Astrocyte of the cerebellum (primary cell): ENCODE data around the gene ARHGAP11A.

Experiments
- DNase-seq: peaks from one replicate; pipeline ENCODE4 v3.0.0-alpha.2; 2011; ENCODE audit warnings: low read depth
- H3K4me3 ChIP-seq: 2 replicates; pipeline ENCODE4 v1.5.1; 2011; ENCODE audit warnings: mild to moderate bottlenecking, low read depth, low read length, moderate library complexity
- CTCF ChIP-seq: IDR thresholded peaks from 2 replicates; pipeline ENCODE4 v1.5.1; 2012; ENCODE audit warnings: low read length, low read depth, moderate library complexity, mild to moderate bottlenecking; ENCODE audit errors: missing control alignments
- in situ Hi-C: cut with HindIII; loops from 2 replicates; pipeline ENCODE4 v1.10.0; 2017; ENCODE audit warnings: low sequenced_read_pairs

Gene ARHGAP11A

GRCh38 chr15:32688151-32688639 lies 72.9 kb downstream of the ARHGAP11A start:
- TF ChIP-seq CTCF: no peak
- no peak overlapping the region for H3K4me3 ChIP-seq
- in situ Hi-C loops: no loop called here
- no peak for DNase-seq
